ENCODE measurements around the gene BAIAP2.
"Not testable (repeated sequence)": the region's sequence is repeated elsewhere in the genome, so short reads cannot be mapped to it uniquely, and the experiment has no call there.

Gene BAIAP2

DNA sequence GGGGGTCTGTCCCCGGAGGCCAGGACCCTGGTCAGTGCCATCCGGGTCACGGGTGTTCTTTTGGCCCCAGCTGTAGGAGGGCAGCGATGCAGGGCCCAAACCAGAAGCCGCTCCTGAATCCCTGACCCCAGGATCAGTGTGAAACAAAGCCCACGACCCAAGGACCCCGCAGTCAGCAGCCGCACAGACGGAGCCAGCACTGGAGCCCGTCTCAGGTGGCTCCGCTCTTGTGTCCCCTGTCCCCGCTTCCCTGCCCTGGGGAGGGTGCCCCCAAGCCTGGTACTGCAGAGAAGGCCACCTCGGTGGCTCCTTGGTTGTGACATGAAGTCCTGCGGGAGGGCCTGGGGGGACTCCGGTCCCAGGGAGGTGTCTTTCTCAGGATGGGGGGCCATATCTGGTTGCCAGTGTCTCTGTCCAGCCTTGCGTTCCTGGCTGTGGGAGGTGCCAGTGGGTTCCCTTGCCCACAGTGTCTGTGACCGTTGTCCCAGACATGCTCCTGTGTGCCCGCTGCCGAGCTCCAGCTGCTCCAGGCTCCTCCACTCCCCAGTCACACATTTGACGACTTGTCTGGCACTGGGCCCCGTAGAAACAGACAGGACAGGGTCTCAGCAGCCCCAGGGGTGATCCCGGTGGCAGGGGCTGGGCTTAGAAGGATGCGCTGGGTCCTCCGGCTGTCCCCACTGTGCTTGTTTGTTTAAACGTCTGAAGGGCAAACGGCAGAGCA lies 33.6 kb downstream of the BAIAP2 start:
- no peak for DNase-seq (ENCODE audit: low spot score)

DNA sequence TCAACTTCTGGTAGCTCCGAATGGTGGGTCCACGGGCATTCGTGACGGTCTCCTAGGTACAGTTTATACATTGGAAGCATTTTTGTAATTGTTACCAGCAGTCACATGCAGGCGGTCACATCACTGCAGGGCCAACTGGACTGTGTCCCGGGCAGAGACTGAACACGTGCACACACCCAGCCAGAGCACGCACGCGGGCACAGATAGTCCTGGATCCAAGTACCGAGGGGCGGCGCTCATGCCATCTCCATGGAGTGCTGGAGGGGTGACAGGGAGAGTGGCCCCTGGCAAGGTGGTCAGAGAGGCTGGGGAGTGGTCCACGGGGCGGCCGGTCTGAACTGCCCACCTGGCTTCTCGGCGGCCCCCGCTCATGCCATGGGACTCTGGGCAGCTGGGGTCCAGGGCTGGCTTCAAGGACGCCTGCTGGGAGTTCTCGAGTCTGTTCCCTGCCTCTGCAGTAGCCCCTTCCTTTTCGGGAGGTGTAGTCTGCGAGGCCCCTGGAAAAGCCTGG lies 34.2 kb downstream of the BAIAP2 start:
- no peak for DNase-seq (ENCODE audit: low spot score)

DNA sequence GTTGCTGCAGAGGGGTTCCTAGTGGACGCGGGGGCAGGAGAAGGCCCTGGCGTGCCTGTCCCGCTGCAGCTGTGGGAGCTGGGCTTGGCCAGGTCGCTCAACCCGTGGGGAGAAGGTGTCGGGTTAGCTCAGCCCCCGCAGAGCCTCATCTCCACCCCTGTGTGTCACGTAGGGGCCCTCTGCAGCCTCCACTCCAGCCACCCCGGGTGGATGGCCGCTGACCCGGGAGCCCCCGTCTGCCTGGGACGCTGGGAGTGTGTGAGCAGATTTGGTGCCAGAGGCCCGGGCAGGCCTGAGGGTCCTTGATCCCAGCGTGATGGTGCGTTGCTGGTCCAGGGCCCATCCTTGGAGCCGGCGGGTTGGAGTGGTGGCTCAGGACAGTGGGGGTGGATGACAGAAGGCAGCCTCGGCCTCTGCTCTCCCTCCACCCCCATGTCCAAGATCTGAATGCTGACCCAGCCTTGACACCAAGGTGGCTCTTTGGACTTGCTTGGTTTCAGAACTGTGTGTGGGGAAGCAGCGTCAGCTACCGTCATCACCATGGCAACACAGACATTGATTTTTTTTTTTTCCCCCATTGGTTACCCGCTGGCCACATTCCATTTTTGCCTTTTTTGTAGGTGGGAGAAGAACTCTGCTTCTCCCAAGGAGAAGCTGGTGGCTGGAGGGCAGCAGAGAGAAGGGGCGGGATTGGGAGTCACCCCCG lies 35.7 kb downstream of the BAIAP2 start:
- no peak for DNase-seq (ENCODE audit: low spot score)

DNA sequence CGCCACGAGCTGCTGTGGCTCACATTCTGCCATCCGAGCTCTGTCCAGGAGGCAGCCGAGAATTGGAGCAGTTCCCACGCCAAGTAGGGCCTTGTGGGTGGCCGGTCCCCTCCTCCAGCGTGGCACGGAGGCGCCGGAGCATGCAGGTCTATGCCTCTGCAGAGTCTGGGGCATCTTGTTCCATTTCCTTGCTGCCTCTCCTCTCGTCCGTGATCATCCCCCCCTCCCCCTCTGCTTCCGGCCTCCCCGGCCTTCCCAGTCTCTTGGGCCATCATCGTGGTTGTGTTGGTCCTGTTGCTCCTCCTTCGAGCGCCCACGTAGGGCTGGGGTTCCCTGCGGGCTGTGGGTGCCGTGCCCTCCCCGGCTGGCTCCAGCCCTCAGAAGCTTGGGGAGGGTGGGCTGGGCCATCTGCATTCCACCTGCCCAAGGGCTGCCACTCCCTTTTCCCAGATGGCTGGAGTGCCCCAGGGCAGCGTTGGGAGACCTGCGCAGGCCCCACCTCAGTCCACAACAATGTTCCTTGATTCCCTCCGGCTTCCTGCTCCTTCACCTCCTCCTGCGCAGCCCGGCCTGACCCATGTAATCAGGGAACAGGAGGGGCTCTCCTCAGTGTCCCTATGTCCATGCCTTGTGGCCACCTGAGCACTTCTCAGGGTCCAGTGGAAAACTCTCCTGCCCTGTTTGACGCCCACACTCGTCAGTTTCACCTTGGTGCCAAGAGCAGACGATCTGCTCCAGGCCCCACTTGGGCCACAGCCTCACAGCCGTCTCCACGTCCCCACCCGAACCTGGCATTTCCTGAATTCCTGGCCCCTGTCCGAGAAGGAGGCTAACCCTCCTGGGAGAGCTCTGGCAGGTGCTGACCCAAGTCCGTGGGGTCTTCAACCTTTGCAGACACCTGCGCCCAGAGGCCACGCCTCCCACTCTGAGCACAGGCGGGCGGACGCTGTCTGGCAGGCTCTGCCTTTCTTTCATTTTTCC lies 37.1 kb downstream of the BAIAP2 start:
- DNase-seq (ENCODE audit: low spot score) = no peak

DNA sequence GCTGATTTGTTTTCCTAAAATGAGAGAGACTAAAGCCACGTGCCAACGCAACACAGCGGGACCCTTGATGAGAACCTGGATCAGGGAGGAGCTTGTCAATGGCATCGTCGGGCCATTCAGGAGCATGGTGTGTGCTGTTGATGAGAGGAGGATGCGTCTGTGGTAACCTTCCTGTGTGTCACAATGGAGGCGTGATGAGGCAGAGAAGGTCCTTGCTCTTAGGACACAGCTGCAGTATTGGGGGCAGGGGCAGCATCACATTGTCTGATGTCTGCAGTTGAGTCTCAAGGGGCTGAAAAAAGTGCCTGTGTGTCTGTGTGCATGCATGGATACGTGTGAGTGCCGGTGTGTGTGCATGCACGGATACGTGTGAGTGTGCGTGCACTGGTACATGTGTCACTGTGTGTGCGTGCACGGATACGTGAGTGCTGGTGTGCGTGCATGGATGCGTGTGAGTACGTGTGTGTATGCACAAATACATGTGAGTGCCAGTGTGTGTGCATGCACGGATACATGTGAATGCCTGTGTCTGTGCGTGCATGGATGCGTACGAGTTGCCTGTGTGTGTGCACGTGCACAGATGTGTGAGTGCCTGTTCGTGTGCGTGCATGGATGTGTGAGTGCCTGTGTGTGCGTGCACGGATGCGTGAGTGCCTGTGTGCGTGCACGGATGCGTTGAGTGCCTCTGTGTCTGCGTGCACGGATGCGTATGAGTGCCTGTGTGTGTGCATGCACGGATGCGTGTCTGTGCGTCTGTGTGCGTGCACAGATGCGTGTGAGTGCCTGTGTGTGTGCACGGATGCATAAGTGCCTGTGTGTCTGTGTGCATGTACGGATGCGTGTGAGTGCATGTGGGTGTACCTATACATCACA lies 39.3 kb downstream of the BAIAP2 start:
- DNase-seq (ENCODE audit: low spot score) = no peak

DNA sequence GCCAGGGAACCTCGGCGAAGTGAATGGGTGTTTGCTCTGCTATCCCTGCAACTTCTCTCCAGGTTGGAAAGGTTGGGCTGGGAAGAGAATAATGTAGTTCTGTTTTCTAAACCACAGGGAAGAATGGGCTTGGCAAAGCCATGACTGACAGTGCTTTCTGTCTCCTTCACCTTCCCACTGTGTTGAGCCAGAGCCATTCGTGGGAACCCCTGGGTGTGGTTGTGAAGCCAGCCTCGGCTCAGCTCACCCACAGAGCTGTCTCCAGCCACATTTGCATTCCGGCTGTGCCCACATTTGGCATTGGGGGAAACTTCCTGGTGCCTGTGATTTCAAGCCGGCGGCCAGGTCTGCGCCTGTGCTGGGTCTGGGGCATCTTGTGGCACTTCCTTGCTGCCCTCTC lies 39.9 kb downstream of the BAIAP2 start:
- peak; percentile 32 for DNase-seq (ENCODE audit: low spot score)

DNA sequence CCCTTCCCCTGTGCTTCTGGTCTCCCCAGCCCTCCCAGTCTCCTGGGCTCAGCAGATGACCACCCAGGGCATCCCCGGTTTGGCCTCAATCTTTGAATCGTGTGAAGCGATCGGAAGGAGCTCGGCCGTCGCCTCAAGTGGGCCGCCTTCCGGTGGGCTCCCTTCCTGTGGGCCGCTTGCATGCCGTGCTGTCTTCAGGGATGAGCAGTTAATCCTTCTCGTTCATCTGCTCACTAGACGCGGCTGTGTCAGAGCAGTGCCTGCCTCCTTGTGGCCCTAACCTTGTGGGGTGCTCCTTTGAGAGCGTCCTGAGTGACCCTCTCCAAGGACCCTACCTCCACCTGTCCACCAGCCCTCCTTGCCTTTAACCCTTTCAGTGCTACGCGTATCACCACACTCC lies 40.4 kb downstream of the BAIAP2 start:
- no peak for DNase-seq (ENCODE audit: low spot score)

DNA sequence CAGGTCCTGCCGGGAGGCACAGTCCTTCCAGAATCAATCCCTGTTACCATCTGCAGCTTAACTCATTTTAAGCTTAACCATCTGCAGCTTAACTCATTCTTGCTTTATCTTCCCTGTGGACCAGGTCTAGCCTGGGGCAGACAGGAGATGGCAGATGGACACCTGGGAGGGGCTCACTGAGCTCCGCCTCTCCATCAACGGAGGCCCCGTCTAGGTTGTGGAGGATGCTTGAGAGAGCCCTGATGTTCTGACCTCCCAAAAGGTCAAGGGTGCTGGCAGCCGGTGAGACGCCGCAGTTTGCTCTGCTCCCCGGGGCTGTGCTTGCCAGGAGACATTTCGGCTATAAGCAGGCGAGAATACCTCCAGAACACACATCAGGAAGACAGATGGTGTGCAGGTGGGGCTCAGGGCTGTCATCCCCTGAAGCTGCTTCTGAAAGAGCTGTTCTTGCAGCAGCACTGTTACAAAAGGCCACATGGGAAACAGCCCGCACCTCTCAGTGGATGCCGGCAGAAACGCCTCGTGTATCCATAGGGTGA lies 41.3 kb downstream of the BAIAP2 start:
- DNase-seq (ENCODE audit: low spot score) = no peak

DNA sequence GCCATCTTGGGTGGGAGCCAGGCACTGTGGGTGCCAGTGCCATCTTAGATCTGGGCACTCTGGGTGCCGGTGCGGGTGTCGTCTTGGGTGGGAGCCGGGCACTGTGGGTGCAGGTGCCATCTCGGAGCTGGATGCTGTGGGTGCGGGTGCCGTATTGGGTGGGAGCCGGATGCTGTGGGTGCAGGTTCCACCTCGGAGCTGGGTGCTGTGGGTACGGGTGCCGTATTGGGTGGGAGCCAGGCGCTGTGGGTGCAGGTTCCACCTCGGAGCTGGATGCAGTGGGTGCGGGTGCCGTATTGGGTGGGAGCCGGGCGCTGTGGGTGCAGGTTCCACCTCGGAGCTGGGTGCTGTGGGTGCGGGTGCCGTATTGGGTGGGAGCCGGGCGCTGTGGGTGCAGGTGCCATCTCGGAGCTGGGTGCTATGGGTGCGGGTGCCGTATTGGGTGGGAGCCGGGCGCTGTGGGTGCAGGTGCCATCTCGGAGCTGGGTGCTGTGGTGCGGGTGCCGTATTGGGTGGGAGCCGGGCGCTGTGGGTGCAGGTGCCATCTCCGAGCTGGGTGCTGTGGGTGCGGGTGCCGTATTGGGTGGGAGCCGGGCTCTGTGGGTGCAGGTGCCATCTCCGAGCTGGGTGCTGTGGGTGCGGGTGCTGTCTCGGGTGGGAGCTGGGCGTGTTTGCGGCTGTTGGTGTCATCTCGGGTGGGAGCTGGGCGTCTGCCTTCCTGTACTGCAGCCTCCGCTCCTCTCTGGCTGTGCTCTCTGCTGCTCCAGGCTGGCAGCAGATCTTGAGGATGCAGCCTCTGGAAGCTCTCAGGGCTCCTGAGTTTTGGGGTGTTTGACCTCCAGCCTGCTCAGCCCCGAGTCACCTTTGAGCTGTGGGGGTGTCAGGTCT lies 43.3 kb downstream of the BAIAP2 start:
- DNase-seq (ENCODE audit: low spot score) = not testable (repeated sequence)

DNA sequence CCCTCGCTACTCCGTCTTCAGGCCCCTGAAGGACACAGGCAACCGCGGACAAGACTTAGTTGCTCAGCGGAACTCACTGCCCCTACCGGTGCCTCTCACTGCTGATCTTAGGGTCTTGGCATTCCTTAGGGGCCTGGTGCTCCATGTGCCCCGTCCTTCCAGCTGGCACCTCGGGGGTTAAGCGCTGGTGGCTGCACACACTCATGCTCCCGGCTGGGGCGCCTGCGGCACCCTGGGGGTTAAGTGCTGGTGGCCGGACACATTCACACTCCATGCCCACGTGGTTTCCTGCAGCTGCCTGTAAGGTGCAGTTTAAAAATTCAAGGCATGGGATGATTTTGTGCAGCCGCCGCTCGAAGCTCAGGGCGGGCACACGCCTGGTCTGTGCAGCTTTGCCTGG lies 45.1 kb downstream of the BAIAP2 start:
- DNase-seq (ENCODE audit: low spot score) = no peak

DNA sequence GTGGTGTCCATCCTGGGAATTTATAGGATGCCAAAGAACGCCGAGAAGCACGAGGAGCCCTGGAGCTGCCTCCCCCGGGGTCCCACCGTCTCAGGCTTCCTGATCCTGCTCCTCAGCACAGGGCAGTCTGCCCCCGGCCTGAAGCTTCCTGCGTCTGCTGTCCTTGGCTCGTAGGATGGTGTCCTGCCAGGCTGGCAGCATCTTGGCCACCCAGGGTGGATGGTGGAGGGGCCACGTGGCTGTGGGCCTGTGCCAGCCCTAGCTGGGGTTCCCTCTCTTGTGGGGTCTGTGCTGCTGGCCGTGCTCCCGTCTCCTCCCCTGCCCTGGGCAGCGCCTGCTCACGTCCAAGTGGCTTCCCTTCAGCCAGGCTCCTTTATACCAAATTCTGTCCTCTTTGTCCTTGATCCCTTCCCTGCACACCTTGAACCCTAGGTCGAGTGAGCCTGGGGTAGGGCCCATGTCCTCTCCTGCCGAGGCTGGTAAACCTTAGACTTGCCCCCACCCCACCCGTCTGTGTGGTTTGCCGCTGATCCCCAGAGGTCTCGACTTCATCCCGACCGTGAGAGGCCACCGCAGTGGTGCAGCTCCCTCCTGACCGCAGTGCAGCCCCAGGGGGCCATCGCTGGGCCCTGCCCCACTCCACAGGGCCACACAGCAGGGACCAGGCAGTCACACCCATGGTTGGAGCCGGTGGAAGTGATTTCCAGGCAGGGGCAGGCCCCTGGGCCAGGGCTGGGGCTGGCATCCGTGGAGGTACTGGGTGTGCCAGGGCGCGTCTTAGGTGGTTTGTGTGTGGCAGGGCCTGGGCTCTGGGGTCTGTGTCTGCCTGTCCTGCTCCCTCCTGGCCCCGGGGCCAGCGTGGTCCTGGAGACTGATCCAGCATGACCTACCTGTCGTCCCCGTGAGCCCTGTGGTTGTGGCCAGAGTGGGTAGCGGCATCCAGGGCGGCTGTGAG lies 46.5 kb downstream of the BAIAP2 start:
- DNase-seq (ENCODE audit: low spot score) = no peak

DNA sequence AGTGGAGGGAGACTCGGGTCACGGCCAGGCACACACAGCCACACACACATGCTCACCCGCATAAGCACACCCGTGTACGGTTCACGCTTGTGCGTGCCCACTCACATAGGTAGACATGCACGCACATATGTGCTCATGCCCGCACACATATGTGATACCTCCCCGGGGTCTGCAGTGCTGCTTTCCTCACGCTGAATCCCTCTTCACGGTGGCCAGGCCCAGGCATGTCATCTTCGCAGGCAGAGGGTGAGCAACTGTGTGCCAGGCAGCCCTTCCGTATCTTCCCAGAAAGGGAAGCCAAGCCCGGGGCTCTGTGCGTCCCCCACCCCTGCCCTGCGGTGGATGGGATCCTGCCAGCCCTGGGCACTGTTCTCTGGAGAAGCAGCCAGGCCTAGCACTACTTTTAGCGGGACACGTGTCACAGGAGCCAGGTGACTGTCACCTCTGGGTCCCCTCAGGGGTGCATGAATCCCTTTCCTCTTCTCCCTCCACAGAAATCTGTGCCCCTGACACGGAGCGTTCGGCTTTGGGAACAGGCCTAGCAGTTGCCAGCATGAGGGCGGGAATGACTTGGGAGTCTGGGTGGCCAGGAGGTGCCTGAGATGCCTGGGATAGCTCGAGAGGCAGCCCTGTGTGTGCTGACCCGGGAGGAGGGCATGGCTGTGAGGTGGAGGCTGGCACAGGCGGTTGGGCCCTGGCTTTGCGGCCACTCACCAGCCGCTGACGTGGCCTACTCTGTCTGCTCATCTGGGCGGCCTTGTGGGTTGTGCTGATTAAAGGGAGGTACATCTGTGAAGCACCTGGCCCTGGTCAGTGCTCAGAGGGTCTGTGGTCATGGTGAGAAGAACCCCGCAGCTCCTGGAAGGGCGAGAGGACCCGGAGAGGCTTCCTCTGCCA lies 47.5 kb downstream of the BAIAP2 start:
- no peak for DNase-seq (ENCODE audit: low spot score)

DNA sequence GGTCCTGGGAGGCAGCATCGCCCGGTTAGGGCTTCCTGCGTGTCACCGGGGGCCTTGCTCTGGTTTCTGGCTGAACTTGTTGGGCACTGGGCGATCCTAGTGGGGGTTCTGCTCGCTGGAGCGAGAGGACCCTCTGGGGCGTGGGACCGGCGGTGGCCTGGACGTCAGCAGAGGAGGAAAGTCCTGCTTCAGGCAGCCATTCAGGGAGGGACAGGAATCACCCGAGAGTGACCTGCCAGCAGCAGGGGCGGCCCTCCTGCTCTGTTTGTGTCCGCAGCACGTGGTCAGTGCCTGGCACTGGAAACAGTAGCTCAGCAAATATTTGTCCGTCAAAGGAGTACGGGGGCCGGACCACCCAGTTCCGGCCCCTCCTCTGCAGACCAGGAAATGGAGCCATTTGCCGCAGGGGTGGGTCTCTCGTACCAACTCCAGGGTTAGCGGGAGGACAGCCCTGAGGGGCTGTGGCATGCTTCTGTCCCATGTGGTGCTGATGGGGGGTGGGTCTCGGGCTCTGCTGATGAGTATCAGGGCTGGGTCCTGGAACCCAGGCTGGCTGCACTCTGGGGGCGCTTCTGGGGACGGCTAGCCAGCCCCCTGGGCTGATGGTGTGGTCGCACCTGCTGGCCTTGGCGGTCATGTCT lies 48.3 kb downstream of the BAIAP2 start:
- DNase-seq (ENCODE audit: low spot score) = no peak

DNA sequence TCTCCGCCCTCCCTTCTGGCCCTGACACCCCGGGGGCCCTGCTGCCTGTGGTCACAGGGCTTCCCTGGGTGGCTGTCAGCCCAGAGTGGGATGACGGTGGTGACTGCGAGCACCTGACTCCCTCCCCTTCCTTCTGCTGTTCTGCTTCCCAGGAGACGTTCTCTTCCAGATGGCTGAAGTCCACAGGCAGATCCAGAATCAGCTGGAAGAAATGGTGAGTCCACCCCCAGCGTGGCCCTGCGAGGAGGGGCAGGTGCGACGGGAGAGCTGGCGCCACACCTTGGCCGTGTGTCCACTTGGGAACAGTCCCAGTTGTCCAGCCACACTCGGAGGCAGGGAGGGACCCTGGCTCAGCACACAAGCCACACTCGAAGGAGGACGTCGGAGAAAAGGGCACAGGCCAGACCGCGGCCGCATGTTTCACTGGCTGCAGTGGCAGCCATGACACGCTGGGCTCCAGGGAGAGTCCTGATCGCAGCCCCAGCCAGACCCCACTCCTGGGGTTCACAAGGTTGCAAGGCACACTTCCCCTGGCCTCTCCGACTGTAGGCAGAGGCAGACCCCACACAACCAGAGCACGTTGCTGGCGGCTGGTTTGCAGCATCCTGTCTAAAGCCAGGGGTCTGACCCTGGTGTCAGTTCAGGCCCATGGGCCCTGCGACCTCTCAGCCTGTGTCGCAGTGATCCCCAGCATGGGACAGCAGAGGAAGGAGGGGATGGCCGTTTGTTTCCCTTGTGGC lies 49.9 kb downstream of the BAIAP2 start:
- no peak for DNase-seq (ENCODE audit: low spot score)

DNA sequence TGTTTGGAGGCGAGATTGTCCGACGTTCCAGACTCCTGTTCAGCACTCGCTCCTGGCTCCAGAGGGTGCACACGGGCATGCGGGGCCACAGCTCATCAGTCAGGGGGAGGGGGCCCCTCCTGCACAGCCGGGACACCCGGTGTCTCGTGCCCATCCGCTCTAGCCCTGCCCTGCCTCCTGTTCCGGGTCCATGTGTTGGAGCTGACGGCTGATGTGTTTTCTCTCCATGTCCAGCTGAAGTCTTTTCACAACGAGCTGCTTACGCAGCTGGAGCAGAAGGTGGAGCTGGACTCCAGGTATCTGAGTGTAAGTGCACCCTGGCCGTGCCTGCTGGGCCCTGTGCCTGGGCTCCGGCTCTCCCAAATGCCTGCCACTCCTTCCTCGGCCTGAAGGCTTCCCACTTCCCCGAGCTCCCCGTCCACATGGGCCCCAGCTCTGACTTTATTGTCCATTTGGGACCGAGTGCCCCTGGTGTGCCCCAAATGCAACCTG lies 50.5 kb downstream of the BAIAP2 start:
- no peak for DNase-seq (ENCODE audit: low spot score)

DNA sequence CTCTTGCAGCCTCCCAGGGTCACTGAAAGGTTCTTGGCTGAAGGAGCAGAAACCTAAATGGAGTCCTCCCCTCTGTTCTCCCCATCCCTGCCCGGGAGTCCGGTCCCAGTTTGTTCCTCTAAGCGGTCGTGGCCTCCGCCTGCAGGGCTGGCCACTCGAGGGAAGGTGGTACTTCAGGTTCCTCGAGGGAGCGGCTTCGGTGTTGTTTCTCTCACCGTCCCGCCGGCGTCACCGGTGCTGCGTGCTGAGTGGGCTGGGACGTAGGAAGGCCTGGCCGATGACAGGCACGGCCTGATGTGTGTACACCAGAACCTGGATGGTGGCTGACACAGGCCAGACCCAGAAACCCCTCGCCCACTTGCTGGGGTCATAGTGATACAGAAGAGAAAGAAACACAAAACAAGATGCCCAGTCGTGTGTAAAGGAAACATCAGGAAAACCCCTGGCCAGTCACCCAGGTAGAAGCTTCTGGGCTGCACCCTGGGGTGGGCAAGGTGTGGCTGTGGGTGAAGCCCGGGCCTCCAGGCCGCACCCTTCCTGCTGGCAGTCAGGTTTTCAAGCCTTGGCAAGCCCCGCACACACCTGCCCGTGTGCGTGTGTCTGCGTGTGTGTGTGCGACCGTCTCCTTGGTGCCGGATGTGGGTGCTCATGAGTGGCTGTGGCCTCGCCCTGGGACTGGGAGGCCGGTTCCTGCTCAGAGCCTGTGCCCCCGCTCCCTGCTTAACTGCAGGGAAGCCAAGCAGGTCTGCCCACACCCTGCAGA lies 52.0 kb downstream of the BAIAP2 start:
- DNase-seq (ENCODE audit: low spot score) = no peak

All from GM03348 (cell line).